H1 (cell line): ENCODE results near the gene DOK7. TPM values are rescaled to one million over a fixed set of nuclear protein-coding genes. Genes with fewer than 3 reads are reported as not detected.

ENCODE experiments used
- CHD7 ChIP-seq: fragments of 300-600 bp; sonication (generic); IDR thresholded peaks from 2 replicates; pipeline ENCODE4 v1.7.1; 2012; ENCODE audit warnings: low read length, moderate library complexity, mild to moderate bottlenecking, inconsistent platforms; ENCODE audit not compliant: insufficient replicate concordance
- EZH2 ChIP-seq: fragments of 200-600 bp; sonication (generic); IDR thresholded peaks from 2 replicates; pipeline ENCODE4 v1.7.1; 2012; ENCODE audit warnings: low read depth, mild to moderate bottlenecking, moderate library complexity, low read length, inconsistent platforms; ENCODE audit not compliant: severe bottlenecking
- KDM1A ChIP-seq: fragments of 200-600, 300-600 bp; sonication (generic); IDR thresholded peaks from 2 replicates; pipeline ENCODE4 v1.7.1; 2016; ENCODE audit warnings: mild to moderate bottlenecking, low read length, borderline replicate concordance
- KDM5A ChIP-seq: fragments of 200-600 bp; IDR thresholded peaks from 2 replicates; pipeline ENCODE4 v1.7.1; 2012; ENCODE audit warnings: mild to moderate bottlenecking, low read length, inconsistent platforms, mixed read lengths
- RXRA ChIP-seq: IDR thresholded peaks from 2 replicates; pipeline ENCODE4 v1.6.1; 2011; ENCODE audit warnings: low read depth, mild to moderate bottlenecking, low read length, moderate library complexity; ENCODE audit not compliant: insufficient read depth
- SIX5 ChIP-seq: IDR thresholded peaks from 2 replicates; pipeline ENCODE4 v1.6.1; 2011; ENCODE audit warnings: mild to moderate bottlenecking, low read depth, low read length
- SP2 ChIP-seq: IDR thresholded peaks from 2 replicates; pipeline ENCODE4 v1.6.1; 2012; ENCODE audit warnings: mild to moderate bottlenecking, low read length, inconsistent platforms
- SRF ChIP-seq: IDR thresholded peaks from 2 replicates; pipeline ENCODE4 v1.6.1; 2011; ENCODE audit warnings: mild to moderate bottlenecking, low read depth, low read length, moderate library complexity
- SUZ12 ChIP-seq: fragments of 200-600 bp; sonication (generic); IDR thresholded peaks from 2 replicates; pipeline ENCODE4 v1.6.1; 2012; ENCODE audit warnings: mild to moderate bottlenecking, inconsistent platforms, low read length, moderate library complexity, mixed read lengths
- polyA plus RNA-seq, 7 experiments: library from polyadenylated mRNA; depleted of rRNA in 3 of 7; stranded (reverse) in 5 of 7; unstranded in 2 of 7; fragments of >200 nt in 5 of 7; fragments of 200-250 nt in 2 of 7; gene quantifications; 1 replicate in 5 of 7; 2 replicates in 1 of 7; 4 replicates in 1 of 7; pipeline versions ENCODE4 v1.2.1 to v1.2.3, GENCODE V29; 2011 to 2013; ENCODE audit warnings: missing spikeins in 2 of 7, mixed read lengths in 2 of 7
- total RNA-seq: library from RNA; stranded (reverse); fragmentation: NEBNext Ultra II Directional; extraction: Animal tissue kit (Norgen Biotek cat#: 25700); gene quantifications from 2 replicates; pipeline ENCODE4 v1.2.1, GENCODE V29; 2021

Gene DOK7
- total and polyA plus RNA-seq, 2 of the 8 experiments (the other 6 are each of a cell fraction or from before 2014, with no cell fraction given): 0.32 TPM; not detected in 1

- no peak for TF ChIP-seq CHD7
- no peak for TF ChIP-seq SUZ12
- no peak for TF ChIP-seq EZH2
- TF ChIP-seq SP2: no peak
- TF ChIP-seq SIX5: no peak
- no peak for TF ChIP-seq SRF
- no peak for TF ChIP-seq KDM5A
- no peak for TF ChIP-seq RXRA
- TF ChIP-seq KDM1A: no peak
These were observed 66.3 kb downstream of the DOK7 start (continued) for GRCh38 chr4:3529363-3529762.
